GM12874 (cell line): Measurements from ENCODE around the gene HSP90AB1.
A peak's percentile ranks its signal among the peaks of the same experiment; 100 is the strongest.

ENCODE experiments used
- CTCF ChIP-seq: IDR thresholded peaks from 2 replicates; pipeline ENCODE4 v1.5.1; 2011; ENCODE audit warnings: low read depth, mild to moderate bottlenecking, control low read depth, low read length, moderate library complexity; ENCODE audit not compliant: insufficient read depth

HSP90AB1 gene

DNA sequence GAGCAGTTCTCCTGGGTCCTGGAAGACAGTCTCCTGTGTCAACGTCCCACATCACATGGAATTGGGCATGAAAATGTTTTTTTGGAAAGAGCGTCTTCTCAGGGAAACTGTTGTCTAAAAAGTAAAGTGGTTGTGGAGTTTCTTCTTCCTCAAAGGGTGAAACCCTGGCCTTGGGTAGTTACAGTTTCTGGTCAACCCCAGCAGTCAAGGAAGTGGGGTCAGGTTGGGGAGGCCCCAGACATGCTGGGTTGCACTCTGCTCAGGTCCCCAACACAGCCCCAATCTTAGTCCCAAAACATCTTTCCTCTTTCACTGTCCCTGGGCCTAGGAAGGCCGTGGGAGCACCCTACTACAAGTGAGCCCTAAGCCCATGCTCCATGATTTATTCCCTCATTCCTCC, 19.4 kb downstream of the HSP90AB1 start:
- TF ChIP-seq CTCF: no peak

GRCh38 chr6:44267252-44267651, 20.4 kb downstream of the HSP90AB1 start:
- TF ChIP-seq CTCF: no peak

DNA sequence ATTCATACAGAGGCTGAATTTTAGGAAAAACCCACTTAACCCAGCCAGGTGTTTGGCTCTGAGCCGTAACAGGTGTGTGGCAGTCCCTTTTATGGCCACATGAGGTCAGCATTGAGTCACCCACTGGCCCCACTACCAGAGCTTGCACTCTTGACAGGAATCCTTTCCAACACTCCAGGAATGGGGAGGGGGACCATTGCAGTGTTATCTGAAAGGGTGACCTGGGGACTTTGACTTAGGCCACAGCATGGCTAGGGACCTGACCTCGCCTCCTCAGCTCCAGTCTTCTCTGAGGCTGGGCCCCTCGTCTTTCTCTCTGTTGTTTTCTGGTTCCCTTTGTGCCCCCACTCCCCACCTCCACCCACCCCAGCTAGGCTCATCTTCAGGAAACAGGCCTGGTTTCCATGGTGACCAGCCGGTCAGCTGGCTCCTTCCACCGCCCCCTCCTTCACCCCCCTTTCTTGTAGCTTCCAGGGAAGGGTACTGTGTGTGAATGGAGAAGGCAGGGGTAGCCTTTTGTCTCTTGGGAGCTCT, 21.3 kb downstream of the HSP90AB1 start:
- peak; percentile 94 for TF ChIP-seq CTCF

- TF ChIP-seq CTCF: no peak
Measured at GRCh38 chr6:44269178-44269920, 22.4 kb downstream of the HSP90AB1 start.

DNA sequence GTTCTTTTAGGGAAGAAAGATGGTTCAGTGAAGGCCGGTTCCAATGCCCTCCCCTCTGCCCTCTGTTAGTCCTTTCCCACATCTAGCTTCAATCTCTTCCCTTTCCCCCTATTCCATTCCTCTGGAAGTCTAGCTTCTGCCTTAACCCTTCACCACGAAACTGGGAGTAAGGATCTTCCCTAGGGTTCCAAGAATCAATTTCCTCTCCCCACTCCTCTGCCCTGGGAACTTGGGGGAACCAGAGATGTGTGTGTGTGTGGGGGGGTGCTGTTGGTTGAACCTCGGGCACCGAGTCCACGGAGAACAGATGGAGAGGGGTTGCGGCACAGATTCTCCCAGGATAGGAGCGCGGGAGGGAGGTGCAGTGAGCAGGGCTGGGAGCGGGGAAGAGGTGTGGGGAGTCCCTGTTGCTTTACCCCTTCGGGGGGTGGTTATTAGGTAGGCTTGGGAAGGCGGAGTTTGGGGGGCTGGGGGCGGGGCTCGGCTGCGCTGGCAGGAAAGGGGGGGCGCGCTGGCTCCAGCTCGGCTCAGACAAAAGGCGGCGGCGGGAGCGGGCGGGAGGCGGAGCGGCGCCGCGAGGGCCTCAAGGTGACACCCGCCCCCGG, 23.1 kb downstream of the HSP90AB1 start, which contains the start of gene TMEM151B:
TSS of gene TMEM151B (plus strand) at position 530 of the 605 bp plus-strand sequence. CDS start 293 bp downstream, outside the sequence.
- no peak for TF ChIP-seq CTCF

- no peak for TF ChIP-seq CTCF
Measured at GRCh38 chr6:44270526-44271405, 23.9 kb downstream of the HSP90AB1 start.

- TF ChIP-seq CTCF: no peak
Measured at GRCh38 chr6:44271406-44271723, 24.5 kb downstream of the HSP90AB1 start.
